GM12864 (cell line): ENCODE measurements around the gene TAF5L.

ENCODE experiments used
- DNase-seq: peaks from one replicate; pipeline ENCODE4 v3.0.0-alpha.2; 2011; ENCODE audit warnings: low read depth
- H3K4me3 ChIP-seq: 2 replicates; pipeline ENCODE4 v1.5.1; 2011; ENCODE audit warnings: mild to moderate bottlenecking, low read depth, low read length, control low read depth
- CTCF ChIP-seq: IDR thresholded peaks from 2 replicates; pipeline ENCODE4 v1.5.1; 2011; ENCODE audit warnings: low read depth, mild to moderate bottlenecking, moderate library complexity, low read length, control low read depth, inconsistent platforms; ENCODE audit errors: missing control alignments

TAF5L gene

GRCh38 chr1:229625915-229626831 is at the start of gene TAF5L, which contains the start of gene URB2:
TSS of gene TAF5L (minus strand) at chr1:229626122. CDS start at chr1:229614482, 11,640 bp downstream.
TSS of gene URB2 (plus strand) at chr1:229626247. CDS start at chr1:229627634, 1,387 bp downstream.
- peak within 1 kb of the TSS; percentile 90 for H3K4me3 ChIP-seq
- no peak for TF ChIP-seq CTCF
- DNase-seq = peak; percentile 57

GRCh38 chr1:229675396-229675795 is 49.5 kb upstream of the TAF5L start:
- TF ChIP-seq CTCF = no peak

GRCh38 chr1:229674042-229674441 is 48.1 kb upstream of the TAF5L start:
- no peak for DNase-seq
- H3K4me3 ChIP-seq = no peak overlapping the region

More at GRCh38 chr1:229675396-229675795, 49.5 kb upstream of the TAF5L start:
- no peak for DNase-seq
- no peak overlapping the region for H3K4me3 ChIP-seq

GRCh38 chr1:229672246-229672645 is 46.3 kb upstream of the TAF5L start:
- no peak for DNase-seq
- H3K4me3 ChIP-seq = no peak overlapping the region
- TF ChIP-seq CTCF = no peak

More at GRCh38 chr1:229674042-229674441, 48.1 kb upstream of the TAF5L start:
- TF ChIP-seq CTCF = no peak

GRCh38 chr1:229671310-229671709 is 45.4 kb upstream of the TAF5L start:
- H3K4me3 ChIP-seq = no peak overlapping the region
- no peak for DNase-seq
- TF ChIP-seq CTCF = no peak

GRCh38 chr1:229669333-229669732 is 43.4 kb upstream of the TAF5L start:
- no peak overlapping the region for H3K4me3 ChIP-seq
- no peak for TF ChIP-seq CTCF
- DNase-seq = no peak

GRCh38 chr1:229666585-229666984 is 40.7 kb upstream of the TAF5L start:
- DNase-seq = no peak
- no peak for TF ChIP-seq CTCF
- no peak overlapping the region for H3K4me3 ChIP-seq
